ENCODE results near the gene TBXA2R. TPM values are rescaled to one million over a fixed set of nuclear protein-coding genes. Genes with fewer than 3 reads are reported as not detected.
A peak's percentile ranks its signal among the peaks of the same experiment; 100 is the strongest.
"Not testable (repeated sequence)": the region's sequence is repeated elsewhere in the genome, so short reads cannot be mapped to it uniquely, and the experiment has no call there.

Gene TBXA2R
- total RNA-seq, 2 experiments from 2014 or later: 0.41 to 0.42 TPM

DNA sequence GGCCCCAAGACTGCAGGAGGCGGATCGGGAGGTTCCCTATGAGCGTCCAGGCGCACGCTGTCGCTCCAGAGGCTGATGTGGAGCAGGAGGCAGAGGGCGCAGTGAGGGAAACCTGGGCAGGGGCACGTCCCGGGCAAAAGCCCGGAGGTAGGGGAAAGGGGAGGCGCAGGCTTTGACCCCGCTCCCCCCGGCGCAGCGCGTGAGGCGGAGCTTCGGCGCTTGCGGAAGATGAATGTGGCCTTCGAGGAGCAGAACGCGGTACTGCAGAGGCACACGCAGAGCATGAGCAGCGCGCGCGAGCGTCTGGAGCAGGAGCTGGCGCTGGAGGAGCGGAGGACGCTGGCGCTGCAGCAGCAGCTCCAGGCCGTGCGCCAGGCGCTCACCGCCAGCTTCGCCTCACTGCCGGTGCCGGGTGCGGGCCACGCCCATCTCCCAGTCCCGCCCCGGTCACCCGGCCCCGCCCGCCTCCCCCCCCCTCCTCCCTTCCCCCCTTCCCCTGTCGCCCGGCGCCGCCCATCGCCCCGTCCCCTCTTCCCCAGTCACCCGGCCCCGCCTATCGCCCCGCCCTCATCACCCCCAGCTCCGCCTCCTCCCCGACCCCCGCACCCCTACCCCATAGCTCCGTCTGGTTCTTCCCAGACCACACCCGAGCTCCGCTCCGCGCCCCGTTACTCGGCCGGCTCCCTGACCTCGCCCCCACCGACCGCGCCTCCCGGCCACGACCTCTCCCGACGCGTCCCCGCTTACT, 29.8 kb downstream of the TBXA2R start:
- intact Hi-C loops (cut with micrococcal nuclease): no loop called here
- no peak for DNase-seq
- peaks cover 8% of the 10 kb centered on the region for H3K36me3 Mint-ChIP-seq (ENCODE audit: low read depth)
- peaks cover 11% of the 10 kb centered on the region for H3K4me1 Mint-ChIP-seq (ENCODE audit: low read depth)
- no peak overlapping the region for H3K4me3 Mint-ChIP-seq
- no peaks in the 10 kb centered on the region for H3K27me3 Mint-ChIP-seq (ENCODE audit: low read depth)
- CTCF ChIA-PET: no interaction called here
- no peaks in the 10 kb centered on the region for H3K9me3 Mint-ChIP-seq
- no peak overlapping the region for H3K27ac Mint-ChIP-seq

DNA sequence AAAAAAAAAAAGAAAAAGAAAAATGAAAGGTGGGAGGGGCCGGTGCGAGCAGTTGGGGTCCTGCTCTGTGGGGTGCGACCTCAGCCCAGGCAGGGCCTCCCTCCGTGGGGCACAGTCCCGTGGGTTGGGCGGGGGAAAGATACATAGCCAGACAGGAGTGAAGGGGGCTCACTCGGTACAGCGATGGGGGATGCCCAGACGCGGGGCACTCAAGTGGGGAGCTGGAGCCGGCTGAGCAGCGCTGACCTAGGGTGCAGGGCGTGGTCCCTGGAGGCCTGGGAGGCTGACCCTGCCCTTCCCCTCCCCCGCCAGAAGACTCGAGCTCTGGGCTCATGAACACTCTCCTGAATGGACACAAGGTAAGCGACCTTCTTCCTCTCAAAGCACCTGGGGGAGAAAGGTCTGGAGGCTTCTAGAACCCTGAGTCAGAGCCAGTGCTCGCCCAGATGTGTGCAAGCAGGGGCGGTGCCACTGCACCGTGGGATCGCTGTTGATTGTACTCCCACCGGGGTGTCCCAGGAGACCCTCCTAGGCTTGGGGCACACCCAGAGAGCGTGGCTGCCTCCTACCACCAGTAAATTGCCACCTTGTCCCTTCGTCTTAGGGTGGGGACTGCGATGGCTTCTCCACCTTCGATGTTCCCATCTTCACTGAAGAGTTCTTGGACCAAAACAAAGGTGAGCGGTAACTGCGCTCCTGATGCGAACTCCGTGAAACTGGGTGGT, 30.6 kb downstream of the TBXA2R start:
- Mint-ChIP-seq H3K27ac (no peak overlapping the region), H3K4me1 (ENCODE audit: low read depth) (peaks cover 14% of the 10 kb centered on the region), H3K4me3 (no peak overlapping the region), H3K27me3 (ENCODE audit: low read depth) (no peaks in the 10 kb centered on the region), H3K36me3 (ENCODE audit: low read depth) (peaks cover 8% of the 10 kb centered on the region), H3K9me3 (no peaks in the 10 kb centered on the region)
- CTCF ChIA-PET: no interaction called here
- no peak for DNase-seq
- intact Hi-C loops (cut with micrococcal nuclease): no loop called here

DNA sequence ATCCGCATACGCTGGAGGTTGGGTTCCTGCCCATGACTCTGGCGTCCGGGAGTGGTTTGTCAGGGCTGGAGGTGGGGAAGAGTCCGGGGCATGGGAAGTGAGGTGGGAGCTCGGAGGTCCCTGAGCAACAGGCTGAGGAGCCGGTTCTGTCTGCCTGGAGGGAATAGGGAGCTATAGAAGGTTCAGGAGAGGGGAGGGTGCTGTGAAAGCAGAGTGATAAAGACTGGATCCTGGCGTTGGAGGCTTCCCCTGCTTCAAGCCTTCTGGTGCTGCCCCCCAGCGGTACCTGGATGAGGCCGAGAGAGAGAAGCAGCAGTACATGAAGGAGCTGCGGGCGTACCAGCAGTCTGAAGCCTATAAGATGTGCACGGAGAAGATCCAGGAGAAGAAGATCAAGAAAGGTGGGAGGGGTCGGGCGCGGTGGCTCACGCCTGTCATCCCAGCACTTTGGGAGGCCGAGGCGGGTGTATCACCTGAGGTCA, 31.4 kb downstream of the TBXA2R start:
- intact Hi-C loops (cut with micrococcal nuclease): no loop called here
- H3K4me3 Mint-ChIP-seq: no peak overlapping the region
- CTCF ChIA-PET: no interaction called here
- no peaks in the 10 kb centered on the region for H3K9me3 Mint-ChIP-seq
- H3K27ac Mint-ChIP-seq: no peak overlapping the region
- H3K27me3 Mint-ChIP-seq (ENCODE audit: low read depth): no peaks in the 10 kb centered on the region
- H3K36me3 Mint-ChIP-seq (ENCODE audit: low read depth): peaks cover 8% of the 10 kb centered on the region
- peaks cover 14% of the 10 kb centered on the region for H3K4me1 Mint-ChIP-seq (ENCODE audit: low read depth)
- DNase-seq: peak; percentile 43

DNA sequence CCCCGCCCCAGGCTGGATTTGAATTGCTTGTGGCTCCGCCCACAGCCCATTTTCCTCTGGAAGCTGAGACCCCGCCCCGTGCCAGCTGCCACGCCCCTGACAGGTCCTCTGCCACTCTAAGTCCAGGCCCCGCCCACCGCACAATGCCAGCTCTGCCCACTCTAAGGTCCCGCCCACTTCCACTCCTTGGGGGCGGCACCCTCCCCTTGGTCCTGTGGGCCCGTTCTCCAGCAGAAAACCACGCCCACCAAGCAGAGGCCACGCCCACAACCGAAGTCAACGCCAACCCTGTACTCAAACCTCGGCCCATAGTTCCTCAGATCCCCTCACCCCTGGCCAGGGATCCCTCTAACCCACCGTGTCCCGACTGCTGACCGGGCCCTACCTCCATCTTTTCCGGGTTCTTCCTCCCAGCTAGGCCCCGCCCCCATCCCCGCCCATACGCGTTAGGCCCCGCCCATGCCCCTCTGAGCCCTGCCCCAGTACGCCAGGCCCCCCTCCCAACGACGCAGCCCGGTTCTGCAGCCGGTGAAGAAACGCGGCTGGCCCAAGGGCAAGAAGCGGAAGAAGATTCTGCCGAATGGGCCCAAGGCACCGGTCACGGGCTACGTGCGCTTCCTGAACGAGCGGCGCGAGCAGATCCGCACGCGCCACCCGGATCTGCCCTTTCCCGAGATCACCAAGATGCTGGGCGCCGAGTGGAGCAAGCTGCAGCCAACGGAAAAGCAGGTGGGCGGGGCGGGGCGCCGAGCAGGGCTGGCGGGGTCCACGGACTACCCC, 32.6 kb downstream of the TBXA2R start:
- CTCF ChIA-PET: interaction anchor here (1.2 kb wide), 1 partner anchor 12 kb away, joined by 4 read pairs; the partner anchor contains the start of gene GIPC3
- no peaks in the 10 kb centered on the region for H3K27me3 Mint-ChIP-seq (ENCODE audit: low read depth)
- no peak overlapping the region for H3K27ac Mint-ChIP-seq
- H3K4me3 Mint-ChIP-seq: peak overlapping the region; percentile 75
- H3K4me1 Mint-ChIP-seq (ENCODE audit: low read depth): peaks cover 14% of the 10 kb centered on the region
- intact Hi-C loops (cut with micrococcal nuclease): loop anchor here (5.0 kb wide), 1 partner anchor 188 kb away; the partner anchor contains the start of genes APBA3 and MRPL54
- peak; percentile 92 for DNase-seq
- peaks cover 8% of the 10 kb centered on the region for H3K36me3 Mint-ChIP-seq (ENCODE audit: low read depth)
- no peaks in the 10 kb centered on the region for H3K9me3 Mint-ChIP-seq

DNA sequence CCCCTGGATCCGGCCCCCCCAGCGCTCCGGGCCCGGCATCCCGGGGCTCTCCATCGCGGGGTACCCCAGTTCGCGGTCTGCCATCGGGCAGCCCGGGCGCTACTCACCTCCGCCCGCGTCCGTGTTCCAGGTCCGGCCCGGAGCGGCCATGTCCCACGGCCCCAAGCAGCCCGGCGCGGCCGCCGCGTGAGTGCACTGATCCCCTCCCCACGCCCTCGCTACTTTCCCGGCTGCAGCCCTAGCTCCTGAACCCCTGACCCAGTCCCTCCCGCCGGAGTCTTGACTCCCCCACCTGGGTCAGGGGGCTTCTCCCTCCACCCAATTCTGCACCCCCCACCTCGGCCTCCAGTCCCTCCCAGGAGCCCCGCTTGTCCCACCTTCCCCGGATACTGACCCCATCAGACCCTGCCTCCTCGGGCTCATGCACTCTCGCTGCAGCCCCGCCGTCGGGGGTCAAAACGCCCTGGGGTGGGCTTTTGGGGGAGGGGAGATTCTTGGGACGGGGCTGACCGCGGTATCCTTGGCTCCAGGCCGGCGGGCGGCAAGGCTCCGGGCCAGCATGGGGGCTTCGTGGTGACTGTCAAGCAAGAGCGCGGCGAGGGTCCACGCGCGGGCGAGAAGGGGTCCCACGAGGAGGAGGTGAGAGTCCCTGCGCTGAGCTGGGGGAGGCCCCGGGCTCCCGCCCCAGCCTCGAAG, 33.4 kb downstream of the TBXA2R start:
- Mint-ChIP-seq H3K27me3 (ENCODE audit: low read depth) (no peaks in the 10 kb centered on the region), H3K27ac (no peak overlapping the region), H3K4me1 (ENCODE audit: low read depth) (peaks cover 14% of the 10 kb centered on the region), H3K4me3 (peak overlapping the region; percentile 75), H3K9me3 (no peaks in the 10 kb centered on the region), H3K36me3 (ENCODE audit: low read depth) (peaks cover 8% of the 10 kb centered on the region)
- intact Hi-C loops (cut with micrococcal nuclease): loop anchor here (5.0 kb wide), 1 partner anchor 189 kb away; the partner anchor contains the start of genes APBA3 and MRPL54
- DNase-seq: no peak
- CTCF ChIA-PET: interaction anchor here (1.2 kb wide), 1 partner anchor 12 kb away, joined by 4 read pairs; the partner anchor contains the start of gene GIPC3

DNA sequence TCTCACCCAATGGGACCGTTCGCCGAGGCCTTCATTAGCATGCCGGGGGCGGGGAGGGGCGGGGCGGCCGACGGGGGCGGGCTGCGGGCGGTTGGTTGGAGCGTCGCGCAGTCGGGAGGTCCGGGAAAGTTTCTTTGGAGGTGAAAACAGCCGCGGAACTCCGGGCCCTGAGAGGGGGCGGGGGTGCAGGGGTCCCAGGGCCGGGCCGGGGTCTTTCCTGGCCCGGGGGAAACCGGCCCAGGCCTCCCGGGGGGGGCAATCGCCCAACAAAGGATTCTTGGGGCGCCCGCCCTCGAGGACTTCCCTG, 33.9 kb downstream of the TBXA2R start, which contains the start of gene HMG20B:
Gene HMG20B, plus strand, starts transcription at position 90 of the 307 bp plus-strand sequence. CDS start 366 bp downstream, outside the sequence.
- peaks cover 8% of the 10 kb centered on the region for H3K36me3 Mint-ChIP-seq (ENCODE audit: low read depth)
- no peak for DNase-seq
- peak within 1 kb of the TSS; percentile 56 for H3K27ac Mint-ChIP-seq
- H3K9me3 Mint-ChIP-seq: no peaks in the 10 kb centered on the region
- H3K4me1 Mint-ChIP-seq (ENCODE audit: low read depth): peaks cover 14% of the 10 kb centered on the region
- peak within 1 kb of the TSS; percentile 75 for H3K4me3 Mint-ChIP-seq
- intact Hi-C loops (cut with micrococcal nuclease): loop anchor here (1.0 to 5.0 kb wide), 4 partner anchors 16 to 189 kb away; partner anchors contain the start of genes APBA3, FZR1, MFSD12 and MRPL54
- no peaks in the 10 kb centered on the region for H3K27me3 Mint-ChIP-seq (ENCODE audit: low read depth)
- CTCF ChIA-PET: no interaction called here

DNA sequence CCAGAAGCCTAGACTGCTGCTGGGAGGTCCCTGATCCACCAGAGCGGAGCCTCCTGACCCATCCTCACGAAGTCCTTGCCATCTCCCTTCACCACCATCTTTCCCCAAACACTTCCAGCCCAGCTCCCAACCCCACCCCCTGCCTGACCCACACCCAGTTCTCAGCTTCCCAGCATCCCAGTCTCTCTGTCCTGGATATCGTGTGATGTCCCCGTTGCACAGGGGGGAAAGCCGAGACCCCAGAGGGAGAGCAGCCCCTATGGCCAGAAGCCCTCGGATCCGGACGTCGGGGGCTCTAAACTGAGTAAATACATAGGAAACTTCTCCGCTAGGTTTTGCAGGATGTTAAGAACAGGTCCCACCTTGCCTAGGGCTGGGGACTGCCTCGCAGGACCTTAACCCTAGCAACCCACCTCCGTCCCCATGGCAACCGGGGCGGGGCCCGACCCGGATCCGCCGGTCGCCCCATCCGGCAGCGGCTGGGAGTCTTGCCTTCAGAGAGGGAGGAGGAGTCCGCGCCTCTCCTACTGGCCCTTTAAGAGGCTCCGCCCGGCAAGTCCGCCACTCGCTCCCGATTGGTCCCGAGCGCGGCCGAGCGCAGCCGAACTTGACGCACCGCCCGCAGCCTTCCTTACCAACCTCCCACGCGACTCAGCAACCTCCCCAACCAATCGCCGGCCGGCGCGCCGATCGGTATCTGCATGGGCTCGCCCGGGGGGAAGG, 34.4 kb downstream of the TBXA2R start:
- DNase-seq: peak; percentile 100
- Mint-ChIP-seq H3K36me3 (ENCODE audit: low read depth) (peaks cover 8% of the 10 kb centered on the region), H3K27ac (peak overlapping the region; percentile 56), H3K9me3 (no peaks in the 10 kb centered on the region), H3K4me1 (ENCODE audit: low read depth) (peaks cover 14% of the 10 kb centered on the region), H3K4me3 (peak overlapping the region; percentile 75), H3K27me3 (ENCODE audit: low read depth) (no peaks in the 10 kb centered on the region)
- CTCF ChIA-PET: no interaction called here
- intact Hi-C loops (cut with micrococcal nuclease): loop anchor here (1.0 to 5.0 kb wide), 4 partner anchors 15 to 190 kb away; partner anchors contain the start of genes APBA3, FZR1, MFSD12 and MRPL54

DNA sequence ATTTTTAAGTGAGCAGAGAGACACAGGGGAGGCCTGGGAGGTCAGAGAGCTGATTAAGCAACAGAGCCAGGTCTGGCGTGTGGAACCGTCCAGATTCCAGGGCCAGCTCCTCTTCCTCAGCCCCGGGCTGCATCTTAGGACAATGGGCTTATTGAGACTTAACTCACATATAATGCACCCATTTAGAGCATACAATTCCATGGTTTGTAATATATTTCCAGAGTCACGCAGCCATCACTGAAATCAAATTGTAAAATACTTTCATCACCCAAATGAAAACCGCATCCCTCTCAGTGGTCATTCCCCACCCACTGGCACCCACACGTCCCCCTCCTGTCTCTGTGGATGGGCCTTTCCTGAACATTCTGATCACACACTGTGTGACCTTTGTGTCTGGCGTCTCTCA, 36.1 kb downstream of the TBXA2R start:
- peaks cover 14% of the 10 kb centered on the region for H3K4me1 Mint-ChIP-seq (ENCODE audit: low read depth)
- DNase-seq: no peak
- H3K27ac Mint-ChIP-seq: no peak overlapping the region
- CTCF ChIA-PET: no interaction called here
- H3K36me3 Mint-ChIP-seq (ENCODE audit: low read depth): peaks cover 8% of the 10 kb centered on the region
- no peaks in the 10 kb centered on the region for H3K9me3 Mint-ChIP-seq
- no peak overlapping the region for H3K4me3 Mint-ChIP-seq
- intact Hi-C loops (cut with micrococcal nuclease): loop anchor here (5.0 kb wide), 1 partner anchor 192 kb away; the partner anchor contains the start of genes APBA3 and MRPL54
- no peaks in the 10 kb centered on the region for H3K27me3 Mint-ChIP-seq (ENCODE audit: low read depth)

DNA sequence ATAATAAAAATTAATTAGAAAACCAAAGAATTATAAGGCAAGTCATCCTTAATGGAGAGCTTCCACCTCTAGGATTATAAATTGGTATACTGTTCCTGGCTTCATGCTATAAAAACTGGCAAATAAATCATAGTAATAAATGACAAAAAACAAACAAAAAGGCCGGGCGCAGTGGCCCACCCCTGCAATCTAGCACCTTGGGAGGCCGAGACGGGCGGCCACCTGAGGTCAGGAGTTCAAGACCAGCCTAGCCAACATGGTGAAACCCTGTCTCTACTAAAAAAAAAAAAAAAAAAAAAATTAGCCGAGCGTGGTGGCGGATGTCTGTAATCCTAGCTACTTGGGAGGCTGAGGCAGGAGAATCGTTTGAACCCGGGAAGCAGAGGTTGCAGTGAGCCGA, 36.6 kb downstream of the TBXA2R start:
- CTCF ChIA-PET; H3K27ac Mint-ChIP-seq; DNase-seq; H3K27me3 Mint-ChIP-seq (ENCODE audit: low read depth); H3K36me3 Mint-ChIP-seq (ENCODE audit: low read depth); H3K4me3 Mint-ChIP-seq; H3K9me3 Mint-ChIP-seq: not testable (repeated sequence)
- H3K4me1 Mint-ChIP-seq (ENCODE audit: low read depth): peaks cover 11% of the 10 kb centered on the region
- intact Hi-C loops (cut with micrococcal nuclease): loop anchor here (5.0 kb wide), 1 partner anchor 192 kb away; the partner anchor contains the start of genes APBA3 and MRPL54

DNA sequence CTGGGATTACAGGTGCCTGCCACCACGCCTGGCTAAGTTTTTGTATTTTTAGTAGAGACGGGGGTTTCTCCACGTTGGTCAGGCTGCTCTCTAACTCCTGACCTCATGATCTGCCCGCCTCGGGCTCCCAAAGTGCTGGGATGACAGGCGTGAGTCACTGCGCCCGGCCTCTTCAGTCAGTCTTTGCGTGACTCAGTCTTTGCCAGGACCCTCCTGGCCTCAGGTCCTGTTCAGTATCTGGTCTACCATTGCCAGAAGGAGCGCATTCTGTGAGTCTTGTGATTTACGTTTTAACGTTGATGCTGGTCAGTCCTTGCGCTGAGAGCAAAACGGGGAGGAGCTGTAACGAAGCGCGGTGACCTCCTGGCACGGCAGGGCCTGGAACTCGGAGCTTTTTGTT, 41.5 kb downstream of the TBXA2R start:
- no peak for DNase-seq
- Mint-ChIP-seq H3K36me3 (ENCODE audit: low read depth) (no peaks in the 10 kb centered on the region), H3K4me1 (ENCODE audit: low read depth) (no peaks in the 10 kb centered on the region), H3K4me3 (no peak overlapping the region), H3K9me3 (no peaks in the 10 kb centered on the region), H3K27me3 (ENCODE audit: low read depth) (no peaks in the 10 kb centered on the region), H3K27ac (no peak overlapping the region)
- intact Hi-C loops (cut with micrococcal nuclease): no loop called here
- CTCF ChIA-PET: no interaction called here
